ENCODE results near the gene SMARCA2.

DNA sequence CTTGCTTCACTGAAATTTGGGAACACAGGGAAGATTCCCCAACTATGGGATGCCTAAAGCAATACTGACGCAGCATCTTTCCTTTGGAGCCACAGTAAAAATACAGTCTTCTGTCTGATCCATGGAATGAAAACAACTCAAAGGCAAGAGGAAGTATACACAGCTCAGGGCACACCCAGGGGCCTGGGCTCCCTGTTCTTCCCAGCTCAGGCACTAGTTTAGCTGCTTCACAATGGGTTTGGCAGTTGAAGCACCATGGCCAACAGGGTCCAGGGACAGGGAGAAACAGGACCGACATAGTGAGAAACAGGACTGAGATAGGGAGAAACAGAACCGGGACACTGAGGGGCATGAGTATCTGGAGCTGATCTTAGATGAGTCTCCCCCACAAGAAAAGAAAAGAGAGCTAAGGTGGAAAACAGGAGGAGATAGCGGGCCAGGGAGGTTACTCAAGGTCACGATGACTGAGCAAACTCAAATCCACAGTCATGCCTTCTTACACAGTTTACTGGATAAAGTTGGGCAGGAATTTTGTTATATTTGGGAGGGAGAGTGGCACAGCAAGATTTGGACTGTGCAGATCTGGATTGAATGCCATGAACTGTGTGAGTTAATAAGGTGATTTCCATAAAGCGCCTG, 198.8 kb downstream of the SMARCA2 start:
- TF ChIP-seq, protein P1, sequence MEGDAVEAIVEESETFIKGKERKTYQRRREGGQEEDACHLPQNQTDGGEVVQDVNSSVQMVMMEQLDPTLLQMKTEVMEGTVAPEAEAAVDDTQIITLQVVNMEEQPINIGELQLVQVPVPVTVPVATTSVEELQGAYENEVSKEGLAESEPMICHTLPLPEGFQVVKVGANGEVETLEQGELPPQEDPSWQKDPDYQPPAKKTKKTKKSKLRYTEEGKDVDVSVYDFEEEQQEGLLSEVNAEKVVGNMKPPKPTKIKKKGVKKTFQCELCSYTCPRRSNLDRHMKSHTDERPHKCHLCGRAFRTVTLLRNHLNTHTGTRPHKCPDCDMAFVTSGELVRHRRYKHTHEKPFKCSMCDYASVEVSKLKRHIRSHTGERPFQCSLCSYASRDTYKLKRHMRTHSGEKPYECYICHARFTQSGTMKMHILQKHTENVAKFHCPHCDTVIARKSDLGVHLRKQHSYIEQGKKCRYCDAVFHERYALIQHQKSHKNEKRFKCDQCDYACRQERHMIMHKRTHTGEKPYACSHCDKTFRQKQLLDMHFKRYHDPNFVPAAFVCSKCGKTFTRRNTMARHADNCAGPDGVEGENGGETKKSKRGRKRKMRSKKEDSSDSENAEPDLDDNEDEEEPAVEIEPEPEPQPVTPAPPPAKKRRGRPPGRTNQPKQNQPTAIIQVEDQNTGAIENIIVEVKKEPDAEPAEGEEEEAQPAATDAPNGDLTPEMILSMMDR (IDR thresholded peaks at IDR 0.05): no peak
- no peak for TF ChIP-seq EZH2phosphoT487 (IDR thresholded peaks at IDR 0.05)
- no peak for TF ChIP-seq EZH2 (IDR thresholded peaks at IDR 0.05)
